Sciatic nerve (tissue), 2 donors: ENCODE data around the gene SUSD5. TPM values are rescaled to one million over a fixed set of nuclear protein-coding genes. Genes with fewer than 3 reads are reported as not detected.

Experiments used
- ATAC-seq: fragments of 200-7000 bp; cut with Tn5 transposase; one replicate; pipeline ENCODE4 v1.9.1; 2020; ENCODE audit warnings: mild to moderate bottlenecking, moderate library complexity
- DNase-seq: peaks from one replicate; pipeline ENCODE4 v3.0.0-alpha.2; 2020; ENCODE audit warnings: low spot score
- intact Hi-C: fragments of 100-400 bp; cut with DNase I; formaldehyde crosslinking; loops from one replicate; pipeline ENCODE4 v1.14.2; 2022
- total RNA-seq: library from RNA; stranded (reverse); fragmentation: NEBNext Ultra II Directional; extraction: Animal tissue kit (Norgen Biotek cat#: 25700); gene quantifications from one replicate; pipeline ENCODE4 v1.2.1, GENCODE V29; 2021
- donor health status: DM: no; HTN: no; CAD: no.
- donor health status: DM: no; HTN: no; CAD: no.

SUSD5 gene
- 1.6 TPM for total RNA-seq

DNA sequence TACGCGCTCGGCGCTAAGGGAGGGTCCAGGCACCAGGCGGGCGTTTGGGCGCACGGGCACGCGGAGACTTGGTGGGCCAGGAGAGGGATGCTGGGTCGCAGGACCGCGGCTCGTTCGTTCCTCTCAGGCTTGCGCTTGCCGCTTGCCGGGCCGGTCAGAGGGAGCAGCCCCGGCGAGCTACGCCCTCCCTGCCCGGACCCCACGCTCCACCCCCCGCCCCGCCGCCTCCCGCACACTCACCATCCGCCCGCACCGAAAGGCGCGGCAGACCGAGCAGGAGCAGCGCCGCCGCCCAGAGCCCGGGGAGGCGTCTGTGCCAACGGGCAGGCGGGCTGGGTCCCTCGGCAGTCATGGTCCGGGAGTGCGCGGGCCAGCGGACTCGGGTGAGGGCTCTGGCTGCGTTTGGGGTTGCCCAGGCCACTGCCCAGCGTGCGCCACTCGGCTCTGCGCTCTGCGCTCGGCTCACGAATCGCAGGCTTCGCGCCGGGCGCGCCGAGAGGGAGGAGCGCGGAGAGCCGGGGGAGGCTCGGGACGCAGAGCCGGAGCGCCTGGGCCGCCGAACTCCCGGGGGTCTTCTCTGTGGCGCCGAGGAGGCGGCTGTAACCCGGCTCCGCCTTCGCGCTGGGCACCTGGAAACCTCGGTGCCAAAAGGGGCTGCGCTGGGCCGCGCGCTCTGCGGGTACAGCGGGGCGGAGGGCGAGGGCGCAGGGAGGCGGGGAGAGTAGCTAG, at the start of gene SUSD5:
SUSD5 (minus strand) TSS at position 365 of the 729 bp plus-strand sequence; CDS start at position 352, 13 bp downstream.
- ATAC-seq (peak; percentile 28), DNase-seq (no peak)
- intact Hi-C loops: no loop called here

DNA sequence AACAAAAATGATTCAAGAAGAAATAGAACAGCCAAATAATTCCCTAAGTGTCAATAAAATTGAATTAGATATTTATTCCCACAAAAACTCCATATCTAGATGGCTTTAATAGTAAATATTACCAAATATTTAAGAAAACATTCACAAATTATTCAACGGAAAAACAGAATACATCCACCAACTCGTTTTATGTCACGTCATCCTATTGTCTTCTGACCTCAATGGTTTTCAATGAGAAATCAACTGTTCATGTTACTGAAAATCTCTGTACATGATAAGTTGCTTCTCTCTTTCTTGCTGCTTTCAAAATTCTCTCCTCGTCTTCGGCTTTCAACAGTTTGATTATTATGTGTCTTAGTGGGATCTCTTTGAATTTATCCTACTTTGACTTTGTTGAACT, 41.5 kb upstream of the SUSD5 start:
- no peak for ATAC-seq
- intact Hi-C loops: no loop called here

DNA sequence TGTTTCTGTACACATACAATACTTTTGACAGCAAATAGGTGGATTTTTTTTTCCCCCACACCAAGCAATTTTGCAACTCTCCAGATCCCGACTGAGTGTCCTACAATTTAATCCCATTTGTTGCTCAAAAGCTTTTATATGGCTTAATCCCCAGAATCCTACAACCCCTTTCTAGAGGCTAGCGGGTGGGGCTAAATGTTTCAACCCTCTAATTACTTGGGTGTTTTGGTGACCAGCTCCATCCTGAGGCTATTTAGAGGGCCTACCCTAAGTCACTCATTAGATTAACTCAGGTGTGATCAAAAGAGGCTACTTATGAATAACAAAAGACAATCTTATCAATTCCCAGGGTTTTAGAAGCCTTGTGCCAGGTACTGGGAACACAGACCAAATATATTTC, 37.6 kb upstream of the SUSD5 start:
- intact Hi-C loops: no loop called here
- ATAC-seq: no peak
- no peak for DNase-seq

More for the DNA sequence above, 41.5 kb upstream of the SUSD5 start:
- no peak for DNase-seq

DNA sequence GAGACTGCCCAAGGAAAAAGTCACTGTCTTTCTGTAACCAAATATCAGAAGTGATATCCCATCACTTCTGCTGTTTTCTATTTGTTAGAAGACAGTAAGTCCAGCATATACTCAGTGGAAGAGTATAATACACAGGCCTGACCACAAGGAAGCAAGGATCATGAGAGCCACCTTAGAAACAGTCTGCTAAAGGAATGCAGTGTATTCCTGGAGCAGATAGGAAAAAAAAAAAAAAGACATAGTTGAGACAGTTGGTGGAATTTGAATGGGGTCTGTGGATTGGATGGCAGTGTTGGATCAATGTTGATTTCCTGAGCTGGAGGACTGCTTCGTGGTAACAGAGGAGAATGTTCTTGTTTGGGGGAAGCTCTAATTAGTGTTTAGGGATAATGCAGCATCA, 32.1 kb upstream of the SUSD5 start:
- ATAC-seq (no peak), DNase-seq (no peak)
- intact Hi-C loops: no loop called here

DNA sequence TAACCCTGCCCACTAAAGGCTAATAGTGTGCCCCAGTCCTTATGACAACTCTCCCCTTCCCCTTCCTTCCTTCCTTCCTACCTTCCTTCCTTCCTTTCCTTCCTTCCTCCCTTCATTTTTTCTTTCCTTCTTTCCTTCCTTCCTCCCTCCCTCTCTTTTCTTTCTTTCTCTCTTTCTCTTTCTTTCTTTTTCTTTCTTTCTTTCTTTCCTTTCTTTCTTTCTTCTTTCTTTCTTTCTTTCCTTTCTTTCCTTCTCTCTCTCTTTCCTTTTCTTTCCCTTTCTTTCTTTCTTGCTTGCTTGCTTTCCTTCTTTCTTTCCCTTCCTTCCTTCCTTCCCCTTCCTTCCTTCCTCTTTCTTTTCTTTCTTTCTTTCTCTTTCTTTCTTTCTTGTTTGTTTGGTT, 28.2 kb upstream of the SUSD5 start:
- no peak for ATAC-seq
- DNase-seq: no peak
- intact Hi-C loops: no loop called here

DNA sequence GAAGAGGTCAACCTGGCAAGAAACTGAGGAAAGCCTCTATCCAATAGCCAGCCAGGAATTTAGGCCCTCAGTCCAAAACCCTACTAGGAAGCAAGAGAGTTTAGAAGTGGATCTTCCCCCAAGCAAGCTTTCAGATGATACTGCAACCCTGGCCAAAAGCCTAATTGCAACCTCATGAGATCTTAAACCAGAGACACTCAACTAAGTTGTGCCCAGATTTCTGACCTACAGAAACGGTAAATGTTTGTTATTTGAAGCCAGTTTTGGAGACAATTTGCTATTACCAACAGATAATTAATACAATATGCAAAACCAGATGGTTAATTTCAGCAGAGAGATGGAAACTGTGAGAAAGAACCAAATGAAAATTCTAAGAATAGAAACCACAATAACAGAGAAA, 21.7 kb upstream of the SUSD5 start:
- ATAC-seq: no peak
- intact Hi-C loops: no loop called here
- no peak for DNase-seq

DNA sequence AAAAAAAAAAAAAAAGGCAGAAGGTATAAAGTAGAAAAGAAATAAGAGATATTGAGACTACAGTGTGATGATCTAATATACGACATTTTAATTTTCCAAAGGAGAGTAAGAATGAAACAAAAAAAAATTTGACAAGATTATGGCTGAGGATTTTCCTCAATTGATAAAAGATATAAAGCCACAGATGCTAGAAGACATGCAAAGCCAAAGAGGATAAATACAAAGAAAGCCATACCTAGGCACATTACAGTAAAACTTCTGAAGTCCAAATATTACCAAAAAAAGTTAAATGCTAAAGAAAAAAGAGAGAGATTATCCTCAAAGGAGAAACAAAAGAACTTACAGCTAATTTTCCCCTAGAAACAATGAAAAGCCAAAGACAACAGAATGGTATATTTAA, 20.3 kb upstream of the SUSD5 start:
- DNase-seq (no peak), ATAC-seq (no peak)
- intact Hi-C loops: no loop called here

DNA sequence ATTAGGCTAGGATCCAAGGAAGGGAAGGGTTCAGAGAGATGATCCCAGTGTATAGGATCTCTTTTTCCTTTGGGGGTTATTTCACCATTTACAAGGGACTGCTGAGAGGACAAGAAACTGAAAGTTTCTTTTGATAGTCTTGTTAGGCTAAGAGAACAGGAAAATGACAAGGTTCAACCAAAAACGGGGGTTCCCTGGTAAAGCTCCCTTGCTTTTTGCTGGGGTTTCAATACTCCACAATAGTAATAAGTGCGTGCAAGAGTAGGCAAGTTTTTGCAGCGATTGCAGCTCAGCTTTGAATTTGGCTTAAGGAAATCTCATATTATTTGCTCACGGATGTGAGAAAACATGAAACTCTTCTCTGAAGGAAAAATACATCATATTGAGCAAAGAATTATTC, 18.8 kb upstream of the SUSD5 start:
- ATAC-seq: no peak
- intact Hi-C loops: no loop called here
- no peak for DNase-seq

DNA sequence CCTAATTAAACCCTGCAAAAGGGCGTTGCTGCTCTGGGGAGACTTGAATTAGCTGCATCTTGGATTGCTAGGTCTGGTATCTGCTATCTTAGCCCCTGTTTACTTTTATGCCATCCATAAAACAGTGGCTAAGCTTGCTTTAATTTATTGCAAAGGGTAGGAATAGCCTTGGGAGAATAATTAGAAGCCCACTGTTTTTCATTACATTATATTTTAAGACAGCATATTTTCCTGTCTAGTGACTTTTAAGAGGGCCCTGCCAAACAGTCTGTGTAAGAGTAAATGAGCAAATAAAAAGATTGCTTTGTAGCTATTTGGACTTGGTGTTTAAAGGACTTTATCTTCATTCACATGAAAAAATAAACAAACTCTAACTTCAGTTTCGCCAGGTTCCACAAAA, 17.4 kb upstream of the SUSD5 start:
- ATAC-seq (no peak), DNase-seq (no peak)
- intact Hi-C loops: no loop called here

DNA sequence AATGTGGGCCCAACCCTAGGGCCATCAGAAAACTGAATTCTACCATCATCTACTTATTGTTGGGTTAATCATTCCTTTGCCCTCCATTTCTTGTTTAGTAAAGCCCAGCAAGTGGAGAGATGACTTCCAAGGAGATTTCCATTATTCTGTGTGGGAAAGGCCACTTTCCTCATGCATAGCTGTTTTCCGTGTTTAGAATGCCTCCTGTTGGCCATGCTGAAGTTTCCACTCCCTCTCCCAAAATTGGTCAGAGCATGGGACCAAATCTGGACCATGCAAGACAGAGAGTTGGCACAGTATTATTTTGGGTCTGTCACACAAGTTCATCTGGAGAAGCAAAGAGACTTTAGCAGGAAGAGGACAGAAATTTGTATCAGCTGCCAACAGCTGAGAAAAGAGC, 15.3 kb upstream of the SUSD5 start:
- ATAC-seq (no peak), DNase-seq (no peak)
- intact Hi-C loops: no loop called here

DNA sequence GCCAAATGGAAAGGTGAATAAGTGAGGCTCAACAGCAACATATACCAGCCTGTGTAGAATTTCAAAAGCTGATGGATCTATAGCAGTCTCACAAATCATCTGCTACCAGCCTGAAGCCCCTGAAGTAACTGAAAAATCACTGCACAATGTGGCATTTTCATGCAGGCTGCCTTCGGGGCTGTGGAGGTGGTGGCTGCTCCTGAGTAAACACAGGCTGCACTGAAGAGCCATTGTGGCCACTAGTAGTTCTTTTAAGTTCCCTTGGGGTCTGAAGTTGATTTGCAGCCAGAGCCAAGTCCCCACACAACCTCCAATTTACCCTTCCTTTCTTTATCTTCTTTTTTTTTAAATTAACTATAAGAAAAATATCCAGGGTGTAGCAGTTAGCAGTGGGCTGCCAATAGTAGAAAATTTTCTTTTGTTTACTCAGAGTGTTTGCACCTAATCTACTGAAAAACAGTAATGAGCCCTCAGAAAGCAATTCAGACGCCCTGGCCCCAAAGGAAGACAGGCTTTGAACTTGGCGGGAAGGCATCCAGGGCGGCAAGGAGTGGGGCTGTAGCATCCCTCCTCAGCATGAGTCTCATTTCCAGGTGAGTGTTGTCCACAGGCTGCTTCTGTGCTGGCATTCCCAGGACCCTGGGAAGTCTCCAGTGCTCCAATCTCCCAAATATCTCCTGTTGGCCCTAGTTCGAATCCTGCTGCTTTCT, 13.3 kb upstream of the SUSD5 start:
- ATAC-seq (no peak), DNase-seq (no peak)
- intact Hi-C loops: no loop called here

DNA sequence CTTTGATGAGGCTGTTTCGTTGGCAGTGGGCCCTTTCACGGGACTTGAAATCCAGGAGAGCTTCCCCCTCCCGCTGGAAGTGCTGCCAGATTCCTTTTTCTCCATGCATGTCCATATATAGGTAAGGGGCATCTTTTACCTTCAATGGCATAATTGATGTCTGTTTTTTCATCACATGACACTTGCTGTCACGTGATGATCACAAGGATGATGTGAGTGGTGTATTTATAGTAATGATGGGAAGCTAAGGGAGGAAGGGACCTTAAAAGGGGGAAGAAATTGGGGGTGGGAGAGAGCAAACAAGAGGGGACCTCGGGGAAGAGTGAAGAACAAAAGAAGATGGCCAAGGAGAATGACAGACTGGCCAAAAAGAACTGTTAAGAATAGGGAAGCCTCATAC, 11.3 kb upstream of the SUSD5 start:
- intact Hi-C loops: no loop called here
- DNase-seq (no peak), ATAC-seq (no peak)

DNA sequence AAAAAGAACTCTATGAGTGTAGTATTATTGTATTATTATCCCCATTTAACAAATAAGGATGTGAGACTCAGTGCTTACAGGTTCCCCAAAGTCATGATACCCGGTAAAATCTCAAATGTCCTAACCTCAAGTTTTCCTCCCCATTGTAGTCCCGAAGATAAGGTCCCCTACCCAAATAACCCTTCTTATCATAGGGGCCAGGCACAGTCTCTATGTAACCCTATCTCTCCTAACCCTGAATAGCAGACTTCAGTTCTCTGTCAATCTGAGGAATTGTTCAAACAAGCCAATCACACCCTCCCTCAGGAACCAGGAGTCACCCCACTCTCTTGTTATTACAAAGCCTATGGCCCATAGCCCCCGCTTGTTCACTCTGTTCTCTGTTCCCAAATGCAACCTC, 10.5 kb upstream of the SUSD5 start:
- intact Hi-C loops: no loop called here
- ATAC-seq (no peak), DNase-seq (no peak)

DNA sequence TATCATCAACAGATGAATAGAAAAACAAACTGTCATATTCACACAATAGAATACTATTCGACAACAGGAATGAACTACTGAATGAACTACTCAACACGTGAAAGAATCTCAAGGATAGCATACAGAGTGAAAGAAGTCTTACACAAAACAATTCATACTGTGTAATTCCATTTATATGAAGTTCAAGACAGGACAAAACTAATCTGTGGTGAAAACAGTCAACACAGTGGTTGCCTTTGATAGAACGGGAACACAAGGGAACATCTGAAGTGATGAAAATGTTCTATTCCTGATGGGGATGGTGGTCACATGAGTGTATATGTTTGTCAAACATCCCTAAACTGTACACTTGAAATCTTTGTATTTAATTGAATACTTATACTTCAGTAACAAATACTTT, 2.6 kb upstream of the SUSD5 start:
- no peak for ATAC-seq
- intact Hi-C loops: no loop called here
- DNase-seq: no peak

DNA sequence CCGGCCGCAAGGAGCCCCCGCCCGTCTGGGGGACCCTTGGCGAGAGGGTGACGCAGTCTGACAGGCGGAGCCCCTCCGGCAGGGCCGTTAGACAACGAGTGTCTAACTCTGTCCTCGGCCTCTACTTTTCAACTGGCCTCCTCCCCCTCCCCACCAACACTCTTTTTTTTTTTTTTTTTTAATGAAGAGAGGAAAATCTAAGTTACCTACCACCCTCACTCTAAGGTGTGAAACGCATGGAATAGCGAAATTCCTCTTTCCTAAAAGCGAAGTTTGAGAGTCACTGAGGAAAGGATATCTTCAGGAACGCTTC, 521 bp upstream of the SUSD5 start:
- ATAC-seq (no peak), DNase-seq (no peak)
- intact Hi-C loops: no loop called here

DNA sequence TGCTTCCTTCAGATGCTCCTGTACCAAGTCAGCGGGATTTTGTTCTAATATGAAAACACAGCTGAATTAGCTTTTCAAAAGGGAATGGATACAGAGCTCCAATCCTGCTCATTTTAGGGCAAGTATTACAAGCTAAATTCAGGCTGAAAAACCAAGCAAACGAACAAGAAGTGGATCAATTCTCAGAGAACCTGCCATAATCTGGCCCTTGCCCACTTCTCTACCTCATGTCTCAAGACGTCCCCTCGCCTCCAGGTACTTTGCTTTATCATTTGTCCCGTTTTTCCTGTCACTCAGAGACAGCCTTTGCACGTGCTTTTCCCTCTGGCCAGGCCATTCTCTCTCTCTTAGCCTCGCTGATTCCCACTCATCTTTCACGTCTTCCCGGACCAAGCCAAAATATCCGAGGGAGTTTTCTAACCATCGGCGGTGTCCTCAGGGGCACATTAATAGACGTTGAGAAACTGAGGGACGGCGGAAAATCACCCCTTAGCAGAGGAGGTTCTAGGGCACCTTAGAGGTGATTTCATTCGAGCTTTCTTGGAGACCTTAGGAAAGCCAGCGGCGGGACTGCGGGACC, 654 bp downstream of the SUSD5 start:
- DNase-seq (no peak), ATAC-seq (no peak)
- intact Hi-C loops: no loop called here

DNA sequence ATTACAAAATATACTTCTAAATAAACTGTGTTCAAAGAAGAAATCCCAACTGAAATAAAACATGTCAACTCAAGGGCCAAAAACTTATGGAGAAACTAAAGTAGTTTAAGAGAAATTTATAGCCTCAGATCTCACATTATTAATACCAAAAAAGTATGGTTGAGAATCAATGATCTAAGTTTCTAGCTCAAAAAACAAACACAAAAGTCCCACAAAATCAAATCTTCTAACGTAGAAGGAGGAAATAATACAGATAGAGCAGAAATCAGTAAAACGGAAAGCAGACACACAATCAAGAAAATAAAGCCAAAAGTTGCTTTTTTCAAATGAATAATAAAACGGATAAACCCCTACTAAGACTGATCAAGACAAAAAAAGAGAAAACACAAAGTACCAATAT, 2.9 kb downstream of the SUSD5 start:
- DNase-seq: no peak
- intact Hi-C loops: no loop called here
- no peak for ATAC-seq

DNA sequence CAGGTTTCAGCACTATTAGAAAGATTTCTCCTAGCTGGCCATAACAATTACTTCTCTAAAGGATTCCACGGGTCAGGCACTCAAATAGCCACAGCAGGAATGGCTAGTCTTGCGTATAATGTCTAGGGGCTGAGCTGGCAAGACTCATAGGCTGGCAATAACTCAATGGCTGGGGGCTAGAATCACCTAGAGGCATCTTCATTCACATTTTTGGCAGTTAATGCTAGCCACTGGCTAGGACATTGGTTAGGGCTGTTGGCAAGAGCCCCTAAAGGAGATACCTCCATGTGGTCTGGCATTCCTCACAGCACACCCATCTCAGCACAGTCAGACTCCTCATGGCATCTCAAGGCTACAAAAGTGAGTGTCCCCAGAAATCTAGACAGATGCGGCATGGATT, 6.2 kb downstream of the SUSD5 start:
- ATAC-seq (no peak), DNase-seq (no peak)
- intact Hi-C loops: no loop called here

DNA sequence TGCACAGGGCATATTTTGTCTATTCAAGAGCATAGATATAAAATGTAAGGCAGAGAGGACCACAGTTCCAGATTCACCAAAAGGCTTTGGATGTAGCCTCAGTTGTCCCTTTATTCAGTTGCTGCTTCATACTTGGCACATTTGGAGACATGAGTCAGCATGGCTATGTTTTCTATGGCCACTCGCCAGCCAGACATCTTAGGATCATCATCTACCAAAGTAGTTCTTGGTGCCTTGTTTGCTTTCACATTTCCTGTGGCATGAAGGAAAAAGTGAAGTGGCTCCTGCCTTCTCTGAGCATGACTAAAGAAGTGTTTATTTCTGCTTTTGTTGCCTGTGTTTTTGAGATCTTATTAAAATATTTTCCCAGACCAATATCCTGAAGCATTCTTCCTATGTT, 7.2 kb downstream of the SUSD5 start:
- ATAC-seq (no peak), DNase-seq (no peak)
- intact Hi-C loops: no loop called here

DNA sequence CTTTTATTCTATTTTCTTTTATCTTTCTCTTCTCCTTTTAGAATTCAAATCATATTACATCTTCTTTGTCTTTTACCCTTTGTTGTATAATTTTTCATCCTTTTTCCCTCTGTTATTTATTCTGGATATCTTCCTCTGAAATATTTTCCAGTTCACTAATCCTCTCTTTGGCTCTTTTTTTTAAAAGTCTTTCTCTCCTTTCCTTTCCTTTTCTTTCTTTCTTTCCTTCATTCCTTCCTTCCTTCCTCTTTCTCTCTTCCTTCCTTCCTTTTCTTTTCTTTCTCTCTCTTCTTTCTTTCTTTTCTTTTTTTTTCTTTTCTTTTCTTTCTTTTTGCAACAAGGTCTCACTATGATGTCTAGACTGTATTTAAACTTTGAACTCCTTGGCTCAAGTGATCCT, 9.3 kb downstream of the SUSD5 start:
- ATAC-seq (no peak), DNase-seq (no peak)
- intact Hi-C loops: no loop called here
